ENCODE measurements around the gene SYNE1. TPM values are rescaled to one million over a fixed set of nuclear protein-coding genes. Genes with fewer than 3 reads are reported as not detected.

The SYNE1 gene
- total RNA-seq, 1 experiment from 2014 or later = 3.0 TPM

GRCh38 chr6:152086223-152086873 is 550.8 kb downstream of the SYNE1 start:
- TF ChIP-seq CTCF (conservative IDR thresholded peaks at IDR 0.05) = no peak
- Histone ChIP-seq H3K79me1 (ENCODE audit: insufficient read depth, low read depth, low read length, poor library complexity, severe bottlenecking) (no peaks in the 10 kb centered on the region), H3K9ac (ENCODE audit: extremely low read depth, insufficient read length, low read length) (no peak overlapping the region), H3K14ac (ENCODE audit: insufficient read depth, low read length) (no peak overlapping the region), H3K27me3 (ENCODE audit: insufficient read depth, low read length) (no peaks in the 10 kb centered on the region), H3T11ph (ENCODE audit: low read length) (no peak overlapping the region), H3K27ac (ENCODE audit: insufficient read length, low read depth, low read length) (no peak overlapping the region), H3K56ac (ENCODE audit: insufficient read length, low read depth, low read length) (no peak overlapping the region), H2BK15ac (ENCODE audit: low read depth, low read length) (no peak overlapping the region), H2BK5ac (ENCODE audit: insufficient read length, low read length) (no peak overlapping the region), H3K4me1 (ENCODE audit: insufficient read depth, low read length) (no peaks in the 10 kb centered on the region), H3K9me3 (ENCODE audit: control insufficient read depth, low read depth, low read length) (no peaks in the 10 kb centered on the region), H4K20me1 (ENCODE audit: control insufficient read depth, insufficient read depth, insufficient read length) (no peaks in the 10 kb centered on the region), H3K4me2 (ENCODE audit: insufficient read depth, insufficient read length, low read length) (no peak overlapping the region), H4K5ac (ENCODE audit: insufficient read length, low read depth, low read length) (no peak overlapping the region), H4K91ac (ENCODE audit: insufficient read length, low read depth, low read length) (no peak overlapping the region), H3K23me2 (ENCODE audit: insufficient read length, low read depth, low read length, poor library complexity, severe bottlenecking) (no peaks in the 10 kb centered on the region), H4K8ac (replicated peaks; ENCODE audit: insufficient read length, low read depth, low read length) (no peak overlapping the region), H2AK5ac (ENCODE audit: insufficient read length, low read length) (no peak overlapping the region), H2BK12ac (ENCODE audit: insufficient read length, low read depth, low read length) (no peak overlapping the region), H2AFZ (ENCODE audit: low read length) (no peak overlapping the region), H3K23ac (ENCODE audit: insufficient read length, low read depth, low read length) (no peak overlapping the region), H2BK120ac (ENCODE audit: low read depth, low read length, poor library complexity, severe bottlenecking) (no peak overlapping the region), H3K18ac (ENCODE audit: insufficient read length, low read depth, low read length) (no peak overlapping the region), H2BK20ac (ENCODE audit: low read depth, low read length, poor library complexity, severe bottlenecking) (no peak overlapping the region), H3K4ac (ENCODE audit: low read depth, low read length) (no peak overlapping the region), H3K79me2 (ENCODE audit: insufficient read depth, low read length) (no peaks in the 10 kb centered on the region)
- Mint-ChIP-seq H3K27me3 (ENCODE audit: low read depth) (no peaks in the 10 kb centered on the region; the same call in 1 of the 2 replicates), H3K4me1 (peaks cover under 1% of the 10 kb centered on the region in 2 experiments; a peak in 3 of 4 replicates), H3K4me3 (no peak overlapping the region), H3K36me3 (ENCODE audit: insufficient read depth in 1 of 3, low read depth in 3 of 3) (no peaks in the 10 kb centered on the region; a peak in 1 of 7 replicates), H3K27ac (no peak overlapping the region), H3K9me3 (peaks cover 1 to 2% of the 10 kb centered on the region in 2 experiments; a peak in 2 of 5 replicates)
- DNase-seq = no peak
- no CpG with 5 or more reads among the region's 3 CpGs for WGBS (ENCODE audit: extremely low coverage, insufficient read length, low lambda C conversion rate)
